SK-N-MC (cell line): ENCODE results near the gene ALG12.

ENCODE experiments used
- EZH2 ChIP-seq: fragments of 200-600 bp; sonication (generic); IDR thresholded peaks from one replicate; pipeline ENCODE4 v1.6.1; 2017; ENCODE audit warnings: antibody characterized with exemption
- FOXP2 ChIP-seq: optimal IDR thresholded peaks from 2 replicates; pipeline ENCODE3; 2011; ENCODE audit warnings: mild to moderate bottlenecking, moderate library complexity; ENCODE audit not compliant: insufficient read depth; ENCODE audit errors: extremely low read length, control extremely low read depth
- POLR2AphosphoS5 ChIP-seq: IDR thresholded peaks from 2 replicates; pipeline ENCODE4 v1.6.1; 2012; ENCODE audit warnings: mild to moderate bottlenecking, low read depth, low read length, borderline replicate concordance

- no peak for TF ChIP-seq POLR2AphosphoS5
- no peak for TF ChIP-seq EZH2
- no peak for TF ChIP-seq FOXP2
Measured at GRCh38 chr22:49925525-49926128, 7.4 kb upstream of the ALG12 start.
